IPS DF 6.9 (cell line): Measurements from ENCODE around the gene RAD23B.

Experiments used
- DNase-seq: peaks from one replicate; pipeline ENCODE4 v3.0.0-alpha.2; 2013; ENCODE audit warnings: low read depth, low spot score
- H3K27ac ChIP-seq: one replicate; pipeline ENCODE4 v1.5.1; 2013; ENCODE audit warnings: low read length, control low read depth
- H3K27me3 ChIP-seq: 2 replicates; pipeline ENCODE4 v1.6.1; 2013; ENCODE audit warnings: mild to moderate bottlenecking, low read length; ENCODE audit not compliant: control insufficient read depth, insufficient read depth
- H3K36me3 ChIP-seq: 2 replicates; pipeline ENCODE4 v1.6.1; 2013; ENCODE audit warnings: low read length; ENCODE audit not compliant: control insufficient read depth, insufficient read depth
- H3K4me1 ChIP-seq: 2 replicates; pipeline ENCODE4 v1.6.1; 2013; ENCODE audit warnings: low read length; ENCODE audit not compliant: control insufficient read depth, insufficient read depth
- H3K4me3 ChIP-seq: 2 replicates; pipeline ENCODE4 v1.5.1; 2013; ENCODE audit warnings: mild to moderate bottlenecking, low read length
- H3K9me3 ChIP-seq: 2 replicates; pipeline ENCODE4 v1.6.1; 2013; ENCODE audit warnings: low read length, inconsistent platforms; ENCODE audit not compliant: control insufficient read depth, insufficient read depth
- WGBS: extraction: QIAGEN DNeasy Blood & Tissue Kit; methylation state at CpG from one replicate; pipeline ENCODE4 v1.1.7; 2013; ENCODE audit warnings: mixed read lengths, missing lambda C conversion rate; ENCODE audit not compliant: insufficient read length, insufficient coverage; 5-methylcytosine and 5-hydroxymethylcytosine counted together

Gene RAD23B

GRCh38 chr9:107269254-107269653, 13.8 kb upstream of the RAD23B start:
- Histone ChIP-seq H3K36me3 (no peaks in the 10 kb centered on the region), H3K4me3 (no peak overlapping the region), H3K4me1 (no peaks in the 10 kb centered on the region), H3K27me3 (no peaks in the 10 kb centered on the region), H3K27ac (no peak overlapping the region), H3K9me3 (no peaks in the 10 kb centered on the region)
- no peak for DNase-seq
- no CpG with 5 or more reads among the region's 2 CpGs for WGBS

GRCh38 chr9:107269681-107270080, 13.4 kb upstream of the RAD23B start:
- Histone ChIP-seq H3K27ac (no peak overlapping the region), H3K4me1 (no peaks in the 10 kb centered on the region), H3K27me3 (no peaks in the 10 kb centered on the region), H3K36me3 (no peaks in the 10 kb centered on the region), H3K9me3 (no peaks in the 10 kb centered on the region), H3K4me3 (no peak overlapping the region)
- no CpG with 5 or more reads among the region's 4 CpGs for WGBS
- no peak for DNase-seq

GRCh38 chr9:107270082-107270481, 13.0 kb upstream of the RAD23B start:
- H3K9me3 ChIP-seq = no peaks in the 10 kb centered on the region
- H3K27me3 ChIP-seq = no peaks in the 10 kb centered on the region
- no peaks in the 10 kb centered on the region for H3K36me3 ChIP-seq
- no peaks in the 10 kb centered on the region for H3K4me1 ChIP-seq
- no peak for DNase-seq
- no CpG with 5 or more reads among the region's 1 CpG for WGBS
- no peak overlapping the region for H3K4me3 ChIP-seq
- H3K27ac ChIP-seq = no peak overlapping the region

- H3K4me3 ChIP-seq = no peak overlapping the region
- H3K36me3 ChIP-seq = no peaks in the 10 kb centered on the region
- H3K4me1 ChIP-seq = no peaks in the 10 kb centered on the region
- no peaks in the 10 kb centered on the region for H3K9me3 ChIP-seq
- no peak overlapping the region for H3K27ac ChIP-seq
- H3K27me3 ChIP-seq = no peaks in the 10 kb centered on the region
- no peak for DNase-seq
Measured at GRCh38 chr9:107270580-107270979, 12.5 kb upstream of the RAD23B start.

- H3K27me3 ChIP-seq = no peaks in the 10 kb centered on the region
- H3K36me3 ChIP-seq = no peaks in the 10 kb centered on the region
- no peak for DNase-seq
- no peaks in the 10 kb centered on the region for H3K9me3 ChIP-seq
- no peak overlapping the region for H3K27ac ChIP-seq
- no peak overlapping the region for H3K4me3 ChIP-seq
- H3K4me1 ChIP-seq = no peaks in the 10 kb centered on the region
- WGBS = no CpG with 5 or more reads among the region's 4 CpGs
Measured at GRCh38 chr9:107273634-107274033, 9.4 kb upstream of the RAD23B start.

GRCh38 chr9:107274096-107274495, 9.0 kb upstream of the RAD23B start:
- DNase-seq = no peak
- Histone ChIP-seq H3K36me3 (no peaks in the 10 kb centered on the region), H3K4me3 (no peak overlapping the region), H3K9me3 (no peaks in the 10 kb centered on the region), H3K27ac (no peak overlapping the region), H3K27me3 (no peaks in the 10 kb centered on the region), H3K4me1 (no peaks in the 10 kb centered on the region)
- no CpG with 5 or more reads among the region's 1 CpG for WGBS

- WGBS = no CpG with 5 or more reads among the region's 4 CpGs
- DNase-seq = no peak
Measured at GRCh38 chr9:107274953-107275422, 8.1 kb upstream of the RAD23B start.

GRCh38 chr9:107275530-107275929, 7.5 kb upstream of the RAD23B start:
- no peak for DNase-seq
- Histone ChIP-seq H3K36me3 (no peaks in the 10 kb centered on the region), H3K27ac (no peak overlapping the region), H3K27me3 (no peaks in the 10 kb centered on the region), H3K9me3 (no peaks in the 10 kb centered on the region), H3K4me1 (no peaks in the 10 kb centered on the region), H3K4me3 (no peak overlapping the region)
- WGBS = no CpG with 5 or more reads among the region's 2 CpGs

More at GRCh38 chr9:107274953-107275422, 8.1 kb upstream of the RAD23B start:
- no peak overlapping the region for H3K27ac ChIP-seq
- H3K36me3 ChIP-seq = no peaks in the 10 kb centered on the region
- H3K9me3 ChIP-seq = no peaks in the 10 kb centered on the region
- H3K4me3 ChIP-seq = no peak overlapping the region
- H3K4me1 ChIP-seq = no peaks in the 10 kb centered on the region
- no peaks in the 10 kb centered on the region for H3K27me3 ChIP-seq

GRCh38 chr9:107276966-107277710, 5.9 kb upstream of the RAD23B start:
- Histone ChIP-seq H3K4me3 (no peak overlapping the region), H3K9me3 (no peaks in the 10 kb centered on the region), H3K27ac (no peak overlapping the region), H3K36me3 (no peaks in the 10 kb centered on the region), H3K27me3 (no peaks in the 10 kb centered on the region), H3K4me1 (no peaks in the 10 kb centered on the region)
- no peak for DNase-seq
- WGBS = no CpG with 5 or more reads among the region's 5 CpGs

- Histone ChIP-seq H3K4me1 (no peaks in the 10 kb centered on the region), H3K27ac (no peak overlapping the region), H3K36me3 (no peaks in the 10 kb centered on the region), H3K9me3 (no peaks in the 10 kb centered on the region), H3K27me3 (no peaks in the 10 kb centered on the region), H3K4me3 (no peak overlapping the region)
- no CpG with 5 or more reads among the region's 5 CpGs for WGBS
- DNase-seq = no peak
Measured at GRCh38 chr9:107277801-107278200, 5.3 kb upstream of the RAD23B start.

- DNase-seq = no peak
- no peaks in the 10 kb centered on the region for H3K36me3 ChIP-seq
- no peaks in the 10 kb centered on the region for H3K9me3 ChIP-seq
- no peaks in the 10 kb centered on the region for H3K4me1 ChIP-seq
- no peak overlapping the region for H3K4me3 ChIP-seq
- H3K27me3 ChIP-seq = no peaks in the 10 kb centered on the region
- H3K27ac ChIP-seq = no peak overlapping the region
- WGBS = no CpG with 5 or more reads among the region's 7 CpGs
Measured at GRCh38 chr9:107279086-107279485, 4.0 kb upstream of the RAD23B start.
